ENCODE measurements around the gene FARS2. TPM values are rescaled to one million over a fixed set of nuclear protein-coding genes. Genes with fewer than 3 reads are reported as not detected.
"Not testable (repeated sequence)": the region's sequence is repeated elsewhere in the genome, so short reads cannot be mapped to it uniquely, and the experiment has no call there.

Gene FARS2
- total and polyA plus RNA-seq, 7 donors = 8.1 to 21.0 (median 12.5) TPM

- 77 to 92% methylated on average over 8 of the region's 8 CpGs for WGBS, 2 donors
- TF ChIP-seq CTCF (IDR thresholded peaks at IDR 0.05) = no peak
Measured at GRCh38 chr6:5785249-5785648, 523.9 kb downstream of the FARS2 start.

GRCh38 chr6:5786321-5786968, 525.1 kb downstream of the FARS2 start:
- DNase-seq = no peak
- Histone ChIP-seq H3K4me3 (no peak overlapping the region), H3K4me1 (peaks cover 0 to 12% (median 0%) of the 10 kb centered on the region in 4 donors), H3K36me3 (no peaks in the 10 kb centered on the region), H3K27me3 (no peaks in the 10 kb centered on the region), H3K27ac (no peak overlapping the region), H3K9me3 (no peaks in the 10 kb centered on the region)
- intact Hi-C loops (cut with DNase I) = no loop called here
- WGBS, 2 donors = 80 to 93% methylated on average over 10 of the region's 10 CpGs
- no peak for TF ChIP-seq CTCF (IDR thresholded peaks at IDR 0.05)
- no peak for TF ChIP-seq EP300 (IDR thresholded peaks at IDR 0.05)
- TF ChIP-seq POLR2AphosphoS5 (IDR thresholded peaks at IDR 0.05) = no peak
- TF ChIP-seq POLR2A (IDR thresholded peaks at IDR 0.05) = no peak

More at GRCh38 chr6:5785249-5785648, 523.9 kb downstream of the FARS2 start:
- H3K9me3 ChIP-seq = no peaks in the 10 kb centered on the region
- H3K4me3 ChIP-seq = no peak overlapping the region
- no peaks in the 10 kb centered on the region for H3K36me3 ChIP-seq
- intact Hi-C loops (cut with DNase I) = no loop called here
- H3K4me1 ChIP-seq = peaks cover 0 to 12% (median 0%) of the 10 kb centered on the region in 4 donors
- H3K27ac ChIP-seq = no peak overlapping the region
- no peaks in the 10 kb centered on the region for H3K27me3 ChIP-seq
- DNase-seq = no peak

DNA sequence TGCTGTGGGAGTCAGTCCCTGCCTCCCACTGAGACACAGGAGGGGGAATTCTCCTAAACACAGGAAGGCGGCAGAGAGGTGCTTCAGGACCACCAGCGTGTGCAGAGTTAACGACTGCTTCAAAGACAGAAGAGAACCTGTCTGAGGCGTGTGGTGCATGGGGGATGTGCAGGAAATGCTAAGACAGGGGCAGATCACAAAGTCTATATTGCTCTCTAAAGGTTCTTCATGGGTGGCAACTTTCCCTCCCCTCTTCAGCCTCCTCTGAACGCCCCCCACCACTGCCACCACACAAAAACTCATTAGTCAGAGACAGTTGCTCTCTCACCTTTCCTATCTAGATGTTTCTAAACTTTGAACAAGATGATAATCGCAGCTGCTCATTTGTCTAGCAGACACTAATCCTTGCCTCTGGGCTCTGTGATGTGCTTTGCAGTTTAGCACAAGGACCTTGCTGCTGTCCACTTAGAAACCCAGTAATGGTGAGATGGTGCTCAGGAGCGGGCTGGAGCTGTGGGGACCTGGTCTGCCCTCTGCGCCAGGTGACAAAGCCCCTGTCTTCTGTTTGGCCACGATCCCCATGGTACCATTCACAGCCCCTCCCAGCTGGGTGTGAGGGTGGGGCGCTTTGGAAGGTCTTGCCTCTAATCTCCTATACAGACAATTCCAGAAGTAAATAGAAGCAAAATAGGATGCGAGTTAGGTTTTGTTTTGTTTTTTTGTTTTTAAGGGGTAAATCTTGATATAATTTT, 525.8 kb downstream of the FARS2 start:
- no peaks in the 10 kb centered on the region for H3K36me3 ChIP-seq
- TF ChIP-seq POLR2AphosphoS5 (IDR thresholded peaks at IDR 0.05) (no peak), CTCF (IDR thresholded peaks at IDR 0.05) (no peak), EP300 (IDR thresholded peaks at IDR 0.05) (no peak), POLR2A (IDR thresholded peaks at IDR 0.05) (no peak)
- DNase-seq = no peak
- H3K9me3 ChIP-seq = no peaks in the 10 kb centered on the region
- 64 to 70% methylated on average over 11 of the region's 11 CpGs for WGBS, 2 donors
- intact Hi-C loops (cut with DNase I) = no loop called here
- H3K27me3 ChIP-seq = no peaks in the 10 kb centered on the region
- no peak overlapping the region for H3K4me3 ChIP-seq
- H3K27ac ChIP-seq = no peak overlapping the region
- peaks cover 0 to 12% (median 0%) of the 10 kb centered on the region in 4 donors for H3K4me1 ChIP-seq

GRCh38 chr6:5789426-5789825, 528.1 kb downstream of the FARS2 start:
- H3K9me3 ChIP-seq; H3K27me3 ChIP-seq; H3K27ac ChIP-seq; H3K4me3 ChIP-seq; intact Hi-C loops (cut with DNase I); H3K36me3 ChIP-seq; DNase-seq; H3K4me1 ChIP-seq: not testable (repeated sequence)
- 30 to 71% methylated on average over 5 of the region's 5 CpGs for WGBS, 2 donors

DNA sequence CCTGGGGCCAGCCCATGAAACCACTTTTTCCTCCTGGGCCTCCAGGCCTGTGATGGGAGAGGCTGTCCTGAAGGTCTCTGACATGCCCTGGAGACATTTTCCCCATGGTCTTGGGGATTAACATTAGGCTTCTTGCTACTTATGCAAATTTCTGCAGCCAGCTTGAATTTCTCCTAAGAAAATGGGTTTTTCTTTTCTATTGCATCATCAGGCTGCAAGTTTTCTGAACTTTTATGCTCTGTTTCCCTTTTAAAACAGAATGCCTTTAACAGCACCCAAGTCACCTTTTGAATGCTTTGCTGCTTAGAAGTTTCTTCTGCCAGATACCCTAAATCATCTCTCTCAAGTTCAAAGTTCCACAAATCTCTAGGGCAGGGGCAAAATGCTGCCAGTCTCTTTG, 535.2 kb downstream of the FARS2 start:
- H3K27me3 ChIP-seq; intact Hi-C loops (cut with DNase I); H3K4me3 ChIP-seq; H3K4me1 ChIP-seq; H3K9me3 ChIP-seq; DNase-seq; H3K36me3 ChIP-seq; H3K27ac ChIP-seq: not testable (repeated sequence)

- H3K4me3 ChIP-seq; H3K27me3 ChIP-seq; H3K27ac ChIP-seq; DNase-seq; H3K4me1 ChIP-seq; intact Hi-C loops (cut with DNase I); H3K36me3 ChIP-seq; H3K9me3 ChIP-seq: not testable (repeated sequence)
- 97 to 98% methylated on average over 1 of the region's 1 CpG for WGBS, 2 donors
Measured at GRCh38 chr6:5806406-5806805, 545.1 kb downstream of the FARS2 start.
